GM23338 (cell line): ENCODE measurements around the gene DUSP10.

Source experiments
- CREB1 ChIP-seq: fragments of 250-450 bp; sonication (Bioruptor Pico); IDR thresholded peaks from 2 replicates; pipeline ENCODE4 v1.5.0; 2020; ENCODE audit warnings: low read depth, mild to moderate bottlenecking, moderate library complexity
- EZH2 ChIP-seq: fragments of 200-600 bp; sonication (generic); IDR thresholded peaks from one replicate; pipeline ENCODE4 v1.8.0; 2017; ENCODE audit warnings: antibody characterized with exemption, mild to moderate bottlenecking, low read depth; ENCODE audit not compliant: unreplicated experiment
- EZH2phosphoT487 ChIP-seq: fragments of 200-600 bp; sonication (generic); IDR thresholded peaks from one replicate; pipeline ENCODE4 v1.8.1; 2018; ENCODE audit warnings: antibody characterized with exemption; ENCODE audit not compliant: unreplicated experiment
- JUNB ChIP-seq: IDR thresholded peaks from one replicate; pipeline ENCODE4 v1.6.1; 2016; ENCODE audit warnings: antibody characterized with exemption; ENCODE audit not compliant: unreplicated experiment
- NANOG ChIP-seq: IDR thresholded peaks from 2 replicates; pipeline ENCODE4 v1.6.1; 2016; ENCODE audit warnings: antibody characterized with exemption, borderline replicate concordance
- POLR2AphosphoS5 ChIP-seq: IDR thresholded peaks from 2 replicates; pipeline ENCODE4 v1.6.1; 2016; ENCODE audit warnings: antibody characterized with exemption, low read depth
- REST ChIP-seq: IDR thresholded peaks from one replicate; pipeline ENCODE4 v1.6.1; 2018; ENCODE audit warnings: antibody characterized with exemption; ENCODE audit not compliant: unreplicated experiment
- STAT1 ChIP-seq: IDR thresholded peaks from one replicate; pipeline ENCODE4 v1.6.1; 2016; ENCODE audit warnings: antibody characterized with exemption; ENCODE audit not compliant: unreplicated experiment
- ZNF114 ChIP-seq: fragments of 250-450 bp; sonication (Bioruptor Pico); IDR thresholded peaks from 2 replicates; pipeline ENCODE4 v1.5.0; 2020; ENCODE audit warnings: mild to moderate bottlenecking, moderate library complexity
- ZNF331 ChIP-seq: fragments of 250-450 bp; sonication (Bioruptor Pico); IDR thresholded peaks from 2 replicates; pipeline ENCODE4 v1.5.0; 2020; ENCODE audit warnings: low read depth, mild to moderate bottlenecking, moderate library complexity
- TF ChIP-seq, protein P1 (sequence below), 2 experiments: fragments of 200-600 bp in 1 of 2; sonication (generic) in 1 of 2; conservative IDR thresholded peaks; 2 replicates each; pipeline versions ENCODE4 v1.5.1 to v1.6.1; 2016 to 2017; ENCODE audit warnings: antibody characterized with exemption in 2 of 2, low read depth in 2 of 2, mild to moderate bottlenecking in 2 of 2, moderate library complexity in 1 of 2

DNA sequence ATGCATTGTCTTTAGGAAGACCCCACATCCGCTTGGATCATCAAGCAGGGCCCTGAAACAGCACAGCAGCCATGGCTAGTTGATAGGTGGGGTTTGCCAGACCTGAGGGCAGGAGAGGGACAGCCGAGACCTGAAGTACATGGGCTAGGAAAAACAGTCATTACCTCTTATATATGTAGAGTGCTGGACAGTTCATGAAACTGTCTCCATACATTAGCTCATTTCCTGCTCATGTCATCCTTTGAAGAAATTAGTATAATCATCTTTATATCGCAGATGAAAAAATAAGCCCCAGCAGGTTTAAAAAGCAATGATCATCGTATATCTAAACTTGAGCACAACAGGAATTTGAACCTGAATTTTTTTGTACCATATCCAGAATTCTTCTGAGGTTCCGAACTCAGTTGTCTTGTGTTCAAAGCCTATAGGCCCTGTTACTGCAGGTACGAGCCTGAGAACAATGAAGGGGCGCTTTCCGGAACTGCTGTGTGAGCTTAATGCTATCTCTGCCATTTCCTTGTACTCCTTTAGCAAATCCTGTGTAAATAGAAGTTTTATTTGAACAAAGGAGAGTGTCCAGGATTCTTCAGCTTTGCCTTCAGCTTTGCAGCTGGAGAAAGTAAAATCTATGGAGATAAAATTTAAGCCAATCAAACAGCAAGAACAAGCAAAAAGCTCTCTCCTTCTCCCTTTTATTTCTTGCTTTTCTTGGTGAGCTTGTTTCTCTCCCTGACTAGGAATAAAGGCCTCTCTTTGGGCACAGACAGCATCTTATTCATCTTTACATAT, 32.4 kb upstream of the DUSP10 start:
- TF ChIP-seq, protein P1, sequence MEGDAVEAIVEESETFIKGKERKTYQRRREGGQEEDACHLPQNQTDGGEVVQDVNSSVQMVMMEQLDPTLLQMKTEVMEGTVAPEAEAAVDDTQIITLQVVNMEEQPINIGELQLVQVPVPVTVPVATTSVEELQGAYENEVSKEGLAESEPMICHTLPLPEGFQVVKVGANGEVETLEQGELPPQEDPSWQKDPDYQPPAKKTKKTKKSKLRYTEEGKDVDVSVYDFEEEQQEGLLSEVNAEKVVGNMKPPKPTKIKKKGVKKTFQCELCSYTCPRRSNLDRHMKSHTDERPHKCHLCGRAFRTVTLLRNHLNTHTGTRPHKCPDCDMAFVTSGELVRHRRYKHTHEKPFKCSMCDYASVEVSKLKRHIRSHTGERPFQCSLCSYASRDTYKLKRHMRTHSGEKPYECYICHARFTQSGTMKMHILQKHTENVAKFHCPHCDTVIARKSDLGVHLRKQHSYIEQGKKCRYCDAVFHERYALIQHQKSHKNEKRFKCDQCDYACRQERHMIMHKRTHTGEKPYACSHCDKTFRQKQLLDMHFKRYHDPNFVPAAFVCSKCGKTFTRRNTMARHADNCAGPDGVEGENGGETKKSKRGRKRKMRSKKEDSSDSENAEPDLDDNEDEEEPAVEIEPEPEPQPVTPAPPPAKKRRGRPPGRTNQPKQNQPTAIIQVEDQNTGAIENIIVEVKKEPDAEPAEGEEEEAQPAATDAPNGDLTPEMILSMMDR (conservative IDR thresholded peaks at IDR 0.05; ENCODE audit: low read depth in 2 of 2): no peak
- TF ChIP-seq EZH2 (no peak), POLR2AphosphoS5 (no peak), CREB1 (CRISPR knock-in tag) (no peak), REST (no peak), EZH2phosphoT487 (no peak), ZNF331 (CRISPR knock-in tag) (no peak), JUNB (no peak), ZNF114 (CRISPR knock-in tag) (no peak), STAT1 (no peak), NANOG (no peak)
